ENCODE measurements around the gene GRIN2A. TPM values are rescaled to one million over a fixed set of nuclear protein-coding genes. Genes with fewer than 3 reads are reported as not detected.

GRIN2A gene
- total RNA-seq, 1 donor from 2014 or later: not detected

- Mint-ChIP-seq H3K9me3 (ENCODE audit: unreplicated experiment) (peaks cover 23% of the 10 kb centered on the region), H3K36me3 (ENCODE audit: unreplicated experiment) (no peaks in the 10 kb centered on the region), H3K27ac (ENCODE audit: unreplicated experiment) (no peak overlapping the region), H3K4me1 (ENCODE audit: unreplicated experiment) (no peaks in the 10 kb centered on the region), H3K27me3 (ENCODE audit: unreplicated experiment) (no peaks in the 10 kb centered on the region), H3K4me3 (ENCODE audit: unreplicated experiment) (no peak overlapping the region)
- no peak for TF ChIP-seq CTCF (IDR thresholded peaks at IDR 0.05)
- DNase-seq (ENCODE audit: extremely low spot score, unreplicated experiment): no peak
These were observed 43.4 kb upstream of the GRIN2A start for GRCh38 chr16:10225653-10226052.

- no peak for DNase-seq (ENCODE audit: extremely low spot score, unreplicated experiment)
- Mint-ChIP-seq H3K27ac (ENCODE audit: unreplicated experiment) (no peak overlapping the region), H3K4me1 (ENCODE audit: unreplicated experiment) (no peaks in the 10 kb centered on the region), H3K27me3 (ENCODE audit: unreplicated experiment) (no peaks in the 10 kb centered on the region), H3K4me3 (ENCODE audit: unreplicated experiment) (no peak overlapping the region), H3K9me3 (ENCODE audit: unreplicated experiment) (peaks cover 16% of the 10 kb centered on the region), H3K36me3 (ENCODE audit: unreplicated experiment) (no peaks in the 10 kb centered on the region)
- no peak for TF ChIP-seq CTCF (IDR thresholded peaks at IDR 0.05)
These were observed 42.6 kb upstream of the GRIN2A start for GRCh38 chr16:10224850-10225249.

- TF ChIP-seq CTCF (IDR thresholded peaks at IDR 0.05): no peak
- no peaks in the 10 kb centered on the region for H3K4me1 Mint-ChIP-seq (ENCODE audit: unreplicated experiment)
- H3K27me3 Mint-ChIP-seq (ENCODE audit: unreplicated experiment): no peaks in the 10 kb centered on the region
- H3K4me3 Mint-ChIP-seq (ENCODE audit: unreplicated experiment): no peak overlapping the region
- H3K9me3 Mint-ChIP-seq (ENCODE audit: unreplicated experiment): peaks cover 17% of the 10 kb centered on the region
- H3K36me3 Mint-ChIP-seq (ENCODE audit: unreplicated experiment): no peaks in the 10 kb centered on the region
- no peak for DNase-seq (ENCODE audit: extremely low spot score, unreplicated experiment)
- no peak overlapping the region for H3K27ac Mint-ChIP-seq (ENCODE audit: unreplicated experiment)
These were observed 38.7 kb upstream of the GRIN2A start for GRCh38 chr16:10220942-10221341.

- Mint-ChIP-seq H3K36me3 (ENCODE audit: unreplicated experiment) (no peaks in the 10 kb centered on the region), H3K27ac (ENCODE audit: unreplicated experiment) (no peak overlapping the region), H3K4me1 (ENCODE audit: unreplicated experiment) (no peaks in the 10 kb centered on the region), H3K9me3 (ENCODE audit: unreplicated experiment) (peaks cover 15% of the 10 kb centered on the region), H3K4me3 (ENCODE audit: unreplicated experiment) (no peak overlapping the region), H3K27me3 (ENCODE audit: unreplicated experiment) (no peaks in the 10 kb centered on the region)
- no peak for TF ChIP-seq CTCF (IDR thresholded peaks at IDR 0.05)
- DNase-seq (ENCODE audit: extremely low spot score, unreplicated experiment): no peak
These were observed 37.5 kb upstream of the GRIN2A start for GRCh38 chr16:10219742-10220141.

GRCh38 chr16:10218490-10219206 lies 36.4 kb upstream of the GRIN2A start:
- Mint-ChIP-seq H3K27ac (ENCODE audit: unreplicated experiment) (no peak overlapping the region), H3K4me3 (ENCODE audit: unreplicated experiment) (no peak overlapping the region), H3K27me3 (ENCODE audit: unreplicated experiment) (no peaks in the 10 kb centered on the region), H3K4me1 (ENCODE audit: unreplicated experiment) (no peaks in the 10 kb centered on the region), H3K9me3 (ENCODE audit: unreplicated experiment) (peaks cover 14% of the 10 kb centered on the region), H3K36me3 (ENCODE audit: unreplicated experiment) (no peaks in the 10 kb centered on the region)
- TF ChIP-seq CTCF (IDR thresholded peaks at IDR 0.05): no peak
- no peak for DNase-seq (ENCODE audit: extremely low spot score, unreplicated experiment)
